ENCODE results near the gene ADGRG3.
"Not testable (repeated sequence)": the region's sequence is repeated elsewhere in the genome, so short reads cannot be mapped to it uniquely, and the experiment has no call there.

Gene ADGRG3

DNA sequence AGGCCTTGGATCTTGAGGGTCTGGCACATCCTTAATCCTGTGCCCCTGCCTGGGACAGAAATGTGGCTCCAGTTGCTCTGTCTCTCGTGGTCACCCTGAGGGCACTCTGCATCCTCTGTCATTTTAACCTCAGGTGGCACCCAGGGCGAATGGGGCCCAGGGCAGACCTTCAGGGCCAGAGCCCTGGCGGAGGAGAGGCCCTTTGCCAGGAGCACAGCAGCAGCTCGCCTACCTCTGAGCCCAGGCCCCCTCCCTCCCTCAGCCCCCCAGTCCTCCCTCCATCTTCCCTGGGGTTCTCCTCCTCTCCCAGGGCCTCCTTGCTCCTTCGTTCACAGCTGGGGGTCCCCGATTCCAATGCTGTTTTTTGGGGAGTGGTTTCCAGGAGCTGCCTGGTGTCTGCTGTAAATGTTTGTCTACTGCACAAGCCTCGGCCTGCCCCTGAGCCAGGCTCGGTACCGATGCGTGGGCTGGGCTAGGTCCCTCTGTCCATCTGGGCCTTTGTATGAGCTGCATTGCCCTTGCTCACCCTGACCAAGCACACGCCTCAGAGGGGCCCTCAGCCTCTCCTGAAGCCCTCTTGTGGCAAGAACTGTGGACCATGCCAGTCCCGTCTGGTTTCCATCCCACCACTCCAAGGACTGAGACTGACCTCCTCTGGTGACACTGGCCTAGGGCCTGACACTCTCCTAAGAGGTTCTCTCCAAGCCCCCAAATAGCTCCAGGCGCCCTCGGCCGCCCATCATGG, 4.0 kb upstream of the ADGRG3 start:
- no peaks in the 10 kb centered on the region for H3K36me3 Mint-ChIP-seq
- peaks cover 9% of the 10 kb centered on the region for H3K27me3 Mint-ChIP-seq
- ATAC-seq: no peak
- H3K4me3 Mint-ChIP-seq: no peak overlapping the region
- H3K4me1 Mint-ChIP-seq: no peaks in the 10 kb centered on the region
- no peak overlapping the region for H3K27ac Mint-ChIP-seq
- H3K9me3 Mint-ChIP-seq: peaks cover 3% of the 10 kb centered on the region

DNA sequence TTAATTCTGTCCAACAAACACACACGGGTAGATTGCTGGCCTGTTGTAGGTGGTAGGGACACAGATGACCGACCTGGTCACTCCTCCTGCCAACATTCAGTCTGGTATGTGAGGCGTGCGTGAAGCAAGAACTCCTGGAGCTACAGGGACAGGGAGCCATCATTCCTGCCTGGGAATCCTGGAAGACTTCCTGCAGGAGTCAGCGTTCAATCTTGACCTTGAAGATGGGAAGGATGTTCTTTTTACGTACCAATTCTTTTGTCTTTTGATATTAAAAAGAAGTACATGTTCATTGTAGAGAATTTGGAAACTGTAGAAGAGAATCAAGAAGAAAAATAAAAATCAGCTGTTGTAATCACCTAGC, 3.5 kb upstream of the ADGRG3 start:
- no peak overlapping the region for H3K27ac Mint-ChIP-seq
- H3K27me3 Mint-ChIP-seq: peaks cover 15% of the 10 kb centered on the region
- H3K36me3 Mint-ChIP-seq: no peaks in the 10 kb centered on the region
- no peaks in the 10 kb centered on the region for H3K4me1 Mint-ChIP-seq
- no peak for ATAC-seq
- H3K4me3 Mint-ChIP-seq: no peak overlapping the region
- H3K9me3 Mint-ChIP-seq: peaks cover 3% of the 10 kb centered on the region

GRCh38 chr16:57665541-57665940, 2.6 kb upstream of the ADGRG3 start:
- Mint-ChIP-seq H3K4me1 (no peaks in the 10 kb centered on the region), H3K9me3 (peaks cover 3% of the 10 kb centered on the region), H3K27me3 (peaks cover 23% of the 10 kb centered on the region), H3K27ac (no peak overlapping the region), H3K4me3 (no peak overlapping the region), H3K36me3 (no peaks in the 10 kb centered on the region)
- no peak for ATAC-seq

DNA sequence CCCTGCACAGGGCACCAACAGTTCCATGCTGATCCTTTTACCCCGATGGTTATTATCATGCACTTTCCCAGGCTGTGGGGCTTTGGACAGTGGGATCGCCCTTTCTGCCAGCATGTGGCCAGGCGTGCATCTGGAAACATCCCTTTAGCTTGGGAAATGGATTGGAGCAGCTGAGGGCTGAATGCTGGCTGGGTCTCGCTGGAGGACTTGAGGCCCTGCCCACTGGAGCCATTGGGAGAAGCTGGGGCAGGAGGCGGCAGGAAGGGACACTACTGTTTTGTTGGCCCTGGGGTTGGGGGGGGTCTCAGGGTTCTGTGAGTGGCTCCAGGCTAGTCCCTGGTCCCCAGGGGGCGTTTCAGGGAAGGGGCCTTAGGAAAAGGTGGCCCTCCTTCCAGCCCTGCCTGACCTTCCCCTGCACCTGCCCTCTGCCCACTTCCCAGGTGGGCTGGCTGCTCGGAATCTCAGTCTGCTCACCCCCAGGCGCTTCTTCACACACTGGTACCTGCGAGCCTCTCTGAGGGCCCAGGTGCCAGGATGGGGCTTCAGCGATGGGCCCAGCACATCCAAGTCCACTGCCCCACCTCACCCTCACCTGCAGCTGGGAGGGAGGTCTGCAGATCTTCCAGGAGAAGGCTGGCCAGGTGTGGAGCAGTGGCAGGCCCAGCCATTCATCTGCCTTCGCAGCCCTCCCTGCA, 1.6 kb upstream of the ADGRG3 start:
- Mint-ChIP-seq H3K9me3 (peaks cover 3% of the 10 kb centered on the region), H3K4me3 (no peak overlapping the region), H3K27me3 (peaks cover 28% of the 10 kb centered on the region), H3K4me1 (no peaks in the 10 kb centered on the region), H3K27ac (no peak overlapping the region), H3K36me3 (no peaks in the 10 kb centered on the region)
- no peak for ATAC-seq

GRCh38 chr16:57667048-57667525, 1.0 kb upstream of the ADGRG3 start:
- H3K9me3 Mint-ChIP-seq: no peaks in the 10 kb centered on the region
- H3K27ac Mint-ChIP-seq: no peak overlapping the region
- no peaks in the 10 kb centered on the region for H3K4me1 Mint-ChIP-seq
- peaks cover 28% of the 10 kb centered on the region for H3K27me3 Mint-ChIP-seq
- H3K36me3 Mint-ChIP-seq: no peaks in the 10 kb centered on the region
- no peak overlapping the region for H3K4me3 Mint-ChIP-seq
- ATAC-seq: no peak

DNA sequence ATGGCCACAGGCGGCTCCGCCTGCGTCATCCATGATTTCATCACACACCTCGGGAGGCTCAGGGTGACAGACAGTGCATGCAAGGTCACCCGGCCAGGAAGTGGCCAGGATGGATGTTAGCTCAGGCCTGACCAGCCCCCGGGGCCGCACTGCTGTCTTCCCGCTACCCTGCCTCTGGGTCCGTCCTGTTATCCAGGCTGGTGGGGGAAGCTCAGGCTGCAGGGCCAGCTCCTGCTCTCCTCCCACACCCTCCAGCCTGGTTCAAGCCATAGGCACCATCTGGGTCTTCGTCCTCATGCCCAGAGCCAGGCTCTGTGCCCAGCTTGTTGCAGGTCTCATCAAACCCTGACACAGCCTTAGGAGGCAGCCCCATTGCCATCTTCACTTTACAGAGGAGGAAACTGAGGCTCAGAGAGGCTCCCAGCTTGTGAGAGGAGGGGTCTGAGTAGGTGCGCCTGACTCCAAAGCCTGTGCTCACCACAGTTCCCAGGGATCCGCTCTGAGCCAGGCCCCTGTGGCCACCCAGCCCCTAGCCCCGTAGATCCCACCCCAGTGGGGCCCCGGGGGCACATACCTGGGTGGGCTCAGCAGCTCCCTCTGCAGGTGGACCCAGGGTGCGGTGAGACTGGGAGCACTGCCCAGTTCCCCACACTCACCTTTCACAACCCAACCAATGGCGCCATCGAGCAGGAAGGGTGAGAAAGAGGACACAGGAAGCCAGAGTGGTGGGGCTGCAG, 412 bp upstream of the ADGRG3 start:
- peak; percentile 13 for ATAC-seq
- Mint-ChIP-seq H3K4me1 (no peaks in the 10 kb centered on the region), H3K27ac (no peak overlapping the region), H3K36me3 (no peaks in the 10 kb centered on the region), H3K4me3 (no peak overlapping the region), H3K9me3 (no peaks in the 10 kb centered on the region), H3K27me3 (peaks cover 28% of the 10 kb centered on the region)

GRCh38 chr16:57668630-57669475, 747 bp downstream of the ADGRG3 start:
- Mint-ChIP-seq H3K4me3 (no peak overlapping the region), H3K36me3 (no peaks in the 10 kb centered on the region), H3K4me1 (no peaks in the 10 kb centered on the region), H3K9me3 (no peaks in the 10 kb centered on the region), H3K27me3 (peaks cover 37% of the 10 kb centered on the region), H3K27ac (no peak overlapping the region)
- ATAC-seq: no peak

GRCh38 chr16:57669476-57670162, 1.5 kb downstream of the ADGRG3 start:
- ATAC-seq: no peak
- H3K4me3 Mint-ChIP-seq: no peak overlapping the region
- H3K9me3 Mint-ChIP-seq: no peaks in the 10 kb centered on the region
- H3K27ac Mint-ChIP-seq: no peak overlapping the region
- H3K27me3 Mint-ChIP-seq: peaks cover 37% of the 10 kb centered on the region
- H3K36me3 Mint-ChIP-seq: no peaks in the 10 kb centered on the region
- no peaks in the 10 kb centered on the region for H3K4me1 Mint-ChIP-seq

- Mint-ChIP-seq H3K4me1 (no peaks in the 10 kb centered on the region), H3K4me3 (no peak overlapping the region), H3K36me3 (no peaks in the 10 kb centered on the region), H3K27ac (no peak overlapping the region), H3K9me3 (no peaks in the 10 kb centered on the region), H3K27me3 (peaks cover 37% of the 10 kb centered on the region)
- no peak for ATAC-seq
These were observed 2.1 kb downstream of the ADGRG3 start for GRCh38 chr16:57670196-57670595.

- not testable (repeated sequence) for H3K4me3 Mint-ChIP-seq, H3K9me3 Mint-ChIP-seq, ATAC-seq
These were observed 3.3 kb downstream of the ADGRG3 start for GRCh38 chr16:57671451-57671850.

GRCh38 chr16:57672416-57672815, 4.3 kb downstream of the ADGRG3 start:
- ATAC-seq: no peak
- H3K36me3 Mint-ChIP-seq: no peaks in the 10 kb centered on the region
- no peak overlapping the region for H3K27ac Mint-ChIP-seq

More at GRCh38 chr16:57671451-57671850, 3.3 kb downstream of the ADGRG3 start:
- H3K27ac Mint-ChIP-seq, H3K4me1 Mint-ChIP-seq, H3K36me3 Mint-ChIP-seq: not testable (repeated sequence)
- peaks cover 37% of the 10 kb centered on the region for H3K27me3 Mint-ChIP-seq

GRCh38 chr16:57672824-57673223, 4.7 kb downstream of the ADGRG3 start:
- ATAC-seq: no peak
- peaks cover 37% of the 10 kb centered on the region for H3K27me3 Mint-ChIP-seq
- H3K4me1 Mint-ChIP-seq: no peaks in the 10 kb centered on the region
- H3K4me3 Mint-ChIP-seq: no peak overlapping the region
- H3K9me3 Mint-ChIP-seq: no peaks in the 10 kb centered on the region
- H3K27ac Mint-ChIP-seq: no peak overlapping the region
- no peaks in the 10 kb centered on the region for H3K36me3 Mint-ChIP-seq

More at GRCh38 chr16:57672416-57672815, 4.3 kb downstream of the ADGRG3 start:
- no peaks in the 10 kb centered on the region for H3K9me3 Mint-ChIP-seq
- no peaks in the 10 kb centered on the region for H3K4me1 Mint-ChIP-seq
- no peak overlapping the region for H3K4me3 Mint-ChIP-seq
- peaks cover 37% of the 10 kb centered on the region for H3K27me3 Mint-ChIP-seq

- peaks cover 8% of the 10 kb centered on the region for H3K4me1 Mint-ChIP-seq
- no peak overlapping the region for H3K27ac Mint-ChIP-seq
- H3K4me3 Mint-ChIP-seq: no peak overlapping the region
- H3K36me3 Mint-ChIP-seq: no peaks in the 10 kb centered on the region
- peaks cover 9% of the 10 kb centered on the region for H3K27me3 Mint-ChIP-seq
- H3K9me3 Mint-ChIP-seq: no peaks in the 10 kb centered on the region
- no peak for ATAC-seq
These were observed 7.8 kb downstream of the ADGRG3 start for GRCh38 chr16:57675741-57676551.
